ENCODE measurements around the gene KCNMB1.

DNA sequence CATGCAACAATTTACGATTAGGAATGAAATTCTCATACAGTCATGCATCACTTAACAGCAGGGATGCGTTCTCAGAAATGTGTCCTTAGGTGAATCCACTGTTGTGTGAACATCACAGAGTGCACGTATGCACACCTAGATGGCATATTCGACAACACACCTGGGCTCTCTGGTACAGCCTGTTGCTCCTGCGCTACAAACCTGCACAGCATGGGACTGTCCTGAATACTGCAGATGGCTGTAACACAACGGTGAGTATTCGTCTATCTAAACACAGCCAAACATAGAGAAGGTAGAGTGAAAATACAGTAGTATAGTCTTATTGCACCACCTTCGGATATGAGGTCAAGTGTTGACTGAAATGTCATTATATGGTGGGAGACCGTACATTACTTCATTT lies 47.6 kb downstream of the KCNMB1 start:
- TF ChIP-seq, protein P1, sequence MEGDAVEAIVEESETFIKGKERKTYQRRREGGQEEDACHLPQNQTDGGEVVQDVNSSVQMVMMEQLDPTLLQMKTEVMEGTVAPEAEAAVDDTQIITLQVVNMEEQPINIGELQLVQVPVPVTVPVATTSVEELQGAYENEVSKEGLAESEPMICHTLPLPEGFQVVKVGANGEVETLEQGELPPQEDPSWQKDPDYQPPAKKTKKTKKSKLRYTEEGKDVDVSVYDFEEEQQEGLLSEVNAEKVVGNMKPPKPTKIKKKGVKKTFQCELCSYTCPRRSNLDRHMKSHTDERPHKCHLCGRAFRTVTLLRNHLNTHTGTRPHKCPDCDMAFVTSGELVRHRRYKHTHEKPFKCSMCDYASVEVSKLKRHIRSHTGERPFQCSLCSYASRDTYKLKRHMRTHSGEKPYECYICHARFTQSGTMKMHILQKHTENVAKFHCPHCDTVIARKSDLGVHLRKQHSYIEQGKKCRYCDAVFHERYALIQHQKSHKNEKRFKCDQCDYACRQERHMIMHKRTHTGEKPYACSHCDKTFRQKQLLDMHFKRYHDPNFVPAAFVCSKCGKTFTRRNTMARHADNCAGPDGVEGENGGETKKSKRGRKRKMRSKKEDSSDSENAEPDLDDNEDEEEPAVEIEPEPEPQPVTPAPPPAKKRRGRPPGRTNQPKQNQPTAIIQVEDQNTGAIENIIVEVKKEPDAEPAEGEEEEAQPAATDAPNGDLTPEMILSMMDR (IDR thresholded peaks at IDR 0.05; ENCODE audit: poor library complexity, severe bottlenecking), result no peak
- TF ChIP-seq, protein P2, sequence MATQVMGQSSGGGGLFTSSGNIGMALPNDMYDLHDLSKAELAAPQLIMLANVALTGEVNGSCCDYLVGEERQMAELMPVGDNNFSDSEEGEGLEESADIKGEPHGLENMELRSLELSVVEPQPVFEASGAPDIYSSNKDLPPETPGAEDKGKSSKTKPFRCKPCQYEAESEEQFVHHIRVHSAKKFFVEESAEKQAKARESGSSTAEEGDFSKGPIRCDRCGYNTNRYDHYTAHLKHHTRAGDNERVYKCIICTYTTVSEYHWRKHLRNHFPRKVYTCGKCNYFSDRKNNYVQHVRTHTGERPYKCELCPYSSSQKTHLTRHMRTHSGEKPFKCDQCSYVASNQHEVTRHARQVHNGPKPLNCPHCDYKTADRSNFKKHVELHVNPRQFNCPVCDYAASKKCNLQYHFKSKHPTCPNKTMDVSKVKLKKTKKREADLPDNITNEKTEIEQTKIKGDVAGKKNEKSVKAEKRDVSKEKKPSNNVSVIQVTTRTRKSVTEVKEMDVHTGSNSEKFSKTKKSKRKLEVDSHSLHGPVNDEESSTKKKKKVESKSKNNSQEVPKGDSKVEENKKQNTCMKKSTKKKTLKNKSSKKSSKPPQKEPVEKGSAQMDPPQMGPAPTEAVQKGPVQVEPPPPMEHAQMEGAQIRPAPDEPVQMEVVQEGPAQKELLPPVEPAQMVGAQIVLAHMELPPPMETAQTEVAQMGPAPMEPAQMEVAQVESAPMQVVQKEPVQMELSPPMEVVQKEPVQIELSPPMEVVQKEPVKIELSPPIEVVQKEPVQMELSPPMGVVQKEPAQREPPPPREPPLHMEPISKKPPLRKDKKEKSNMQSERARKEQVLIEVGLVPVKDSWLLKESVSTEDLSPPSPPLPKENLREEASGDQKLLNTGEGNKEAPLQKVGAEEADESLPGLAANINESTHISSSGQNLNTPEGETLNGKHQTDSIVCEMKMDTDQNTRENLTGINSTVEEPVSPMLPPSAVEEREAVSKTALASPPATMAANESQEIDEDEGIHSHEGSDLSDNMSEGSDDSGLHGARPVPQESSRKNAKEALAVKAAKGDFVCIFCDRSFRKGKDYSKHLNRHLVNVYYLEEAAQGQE (IDR thresholded peaks at IDR 0.05; ENCODE audit: borderline replicate concordance), result no peak
- TF ChIP-seq TAF1 (IDR thresholded peaks at IDR 0.05; ENCODE audit: low read depth) (no peak), MXI1 (conservative IDR thresholded peaks at IDR 0.05; ENCODE audit: poor library complexity, severe bottlenecking) (no peak)
